Ramos (cell line): ENCODE results near the gene TMEM135.
"Not testable (repeated sequence)": the region's sequence is repeated elsewhere in the genome, so short reads cannot be mapped to it uniquely, and the experiment has no call there.

Source experiments
- in situ Hi-C: fragments of 300-500 bp; cut with MboI; formaldehyde crosslinking; loops from one replicate; pipeline ENCODE4 v1.14.3; 2022; ENCODE audit warnings: low sequenced_read_pairs; ENCODE audit not compliant: unreplicated experiment

TMEM135 gene

GRCh38 chr11:87063982-87064381, 26.2 kb downstream of the TMEM135 start:
- in situ Hi-C loops: no loop called here

GRCh38 chr11:87072787-87073186, 35.1 kb downstream of the TMEM135 start:
- in situ Hi-C loops: no loop called here

GRCh38 chr11:87076260-87076783, 38.6 kb downstream of the TMEM135 start:
- in situ Hi-C loops: no loop called here

GRCh38 chr11:87076874-87077429, 39.2 kb downstream of the TMEM135 start:
- in situ Hi-C loops: no loop called here

GRCh38 chr11:87081358-87081757, 43.6 kb downstream of the TMEM135 start:
- in situ Hi-C loops: no loop called here

GRCh38 chr11:87082590-87082989, 44.9 kb downstream of the TMEM135 start:
- in situ Hi-C loops: no loop called here

- in situ Hi-C loops: no loop called here
Observed at GRCh38 chr11:87083029-87083428, 45.3 kb downstream of the TMEM135 start.

GRCh38 chr11:87092159-87092558, 54.4 kb downstream of the TMEM135 start:
- in situ Hi-C loops: no loop called here

GRCh38 chr11:87092567-87092966, 54.8 kb downstream of the TMEM135 start:
- in situ Hi-C loops: no loop called here

- in situ Hi-C loops: no loop called here
Observed at GRCh38 chr11:87097582-87097981, 59.8 kb downstream of the TMEM135 start.

GRCh38 chr11:87101956-87102580, 64.3 kb downstream of the TMEM135 start:
- in situ Hi-C loops: no loop called here

GRCh38 chr11:87105826-87106225, 68.1 kb downstream of the TMEM135 start:
- in situ Hi-C loops: not testable (repeated sequence)

GRCh38 chr11:87107379-87107778, 69.6 kb downstream of the TMEM135 start:
- in situ Hi-C loops: not testable (repeated sequence)

GRCh38 chr11:87110443-87111131, 72.9 kb downstream of the TMEM135 start:
- in situ Hi-C loops: no loop called here

- in situ Hi-C loops: no loop called here
Observed at GRCh38 chr11:87114093-87114492, 76.4 kb downstream of the TMEM135 start.

- in situ Hi-C loops: no loop called here
Observed at GRCh38 chr11:87116185-87116584, 78.5 kb downstream of the TMEM135 start.

- in situ Hi-C loops: no loop called here
Observed at GRCh38 chr11:87120937-87121336, 83.2 kb downstream of the TMEM135 start.

GRCh38 chr11:87122852-87123251, 85.1 kb downstream of the TMEM135 start:
- in situ Hi-C loops: no loop called here

- in situ Hi-C loops: no loop called here
Observed at GRCh38 chr11:87125257-87125656, 87.5 kb downstream of the TMEM135 start.

- in situ Hi-C loops: no loop called here
Observed at GRCh38 chr11:87127101-87127500, 89.4 kb downstream of the TMEM135 start.

GRCh38 chr11:87128372-87128771, 90.6 kb downstream of the TMEM135 start:
- in situ Hi-C loops: no loop called here
